Measurements from ENCODE around the gene MEF2C.
"Not testable (repeated sequence)": the region's sequence is repeated elsewhere in the genome, so short reads cannot be mapped to it uniquely, and the experiment has no call there.

MEF2C gene

DNA sequence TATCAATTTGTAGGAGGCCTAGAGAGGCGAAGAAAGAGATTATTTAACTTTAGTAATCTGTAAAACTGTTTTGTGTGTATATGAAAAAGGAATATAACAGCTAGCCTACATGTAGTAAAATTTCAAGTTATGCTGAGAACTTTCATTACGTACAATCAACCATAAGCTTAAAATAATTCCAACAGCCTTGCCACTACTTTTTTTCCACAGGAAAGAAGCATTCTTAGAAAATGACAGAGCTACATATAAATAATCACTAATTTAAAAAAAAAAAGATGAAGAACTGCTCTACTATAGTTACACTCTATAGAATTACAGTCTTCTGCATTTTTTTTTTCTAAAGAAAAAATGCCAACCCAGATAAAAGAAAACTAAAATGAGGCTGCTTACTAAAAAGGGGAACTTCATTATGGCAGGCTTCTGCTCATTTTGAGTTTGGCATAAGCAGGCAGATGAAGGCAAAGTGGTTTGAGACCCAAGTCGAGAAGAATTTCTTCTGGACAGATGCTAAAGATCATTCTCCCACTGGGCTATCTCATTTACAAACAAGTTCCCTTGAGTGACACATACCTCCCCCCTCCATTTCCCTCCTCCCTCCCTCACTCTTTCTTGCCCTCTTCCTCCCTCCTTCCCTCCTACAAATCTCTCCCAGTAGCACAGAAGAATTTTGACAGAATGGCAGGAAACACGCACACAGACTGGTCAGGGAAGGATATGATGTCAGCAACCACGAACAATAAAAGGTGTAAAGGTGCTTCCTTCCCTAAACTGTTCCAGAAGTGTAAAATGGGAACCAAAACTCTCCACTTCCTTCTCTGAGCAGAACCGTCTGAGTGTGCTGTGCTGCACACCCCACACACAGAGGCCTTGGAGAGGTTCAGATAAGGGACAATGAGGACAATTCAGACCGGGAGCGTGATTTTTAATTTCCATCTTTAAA is 56.1 kb downstream of the MEF2C start:
- no peak for DNase-seq

DNA sequence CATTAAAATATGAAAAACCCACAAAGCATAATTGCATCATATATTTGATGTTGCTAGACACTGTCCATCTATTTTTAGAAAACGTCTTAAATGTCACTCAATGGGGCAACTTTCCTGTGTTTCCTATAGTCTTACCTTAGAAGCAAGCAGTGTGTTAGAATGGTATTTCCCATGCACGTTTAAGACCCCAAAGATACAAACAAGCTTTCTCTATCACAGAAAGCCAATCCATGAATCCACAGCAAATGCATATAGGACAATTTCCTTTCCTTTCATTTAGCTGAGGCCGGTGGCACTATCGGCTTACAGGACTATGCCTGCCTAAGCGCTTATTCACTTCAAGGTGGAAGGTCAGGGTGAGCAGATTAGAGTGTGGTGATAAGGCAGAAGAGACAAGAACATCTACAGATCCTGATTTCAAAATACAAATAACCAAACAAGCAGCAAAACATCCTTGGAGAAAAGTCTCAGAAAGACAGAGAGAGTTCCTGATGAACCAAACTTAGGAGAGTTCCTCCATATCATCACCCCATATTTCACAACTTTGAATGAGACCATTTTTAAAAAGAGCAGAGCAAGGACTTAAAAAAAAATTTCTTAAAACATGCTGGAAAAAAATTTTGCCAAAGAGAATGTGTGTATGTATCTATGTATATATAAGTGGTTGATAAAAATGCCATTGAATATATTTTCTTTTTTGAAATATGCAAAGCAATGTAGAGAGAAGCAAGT is 57.2 kb downstream of the MEF2C start:
- no peak for DNase-seq

DNA sequence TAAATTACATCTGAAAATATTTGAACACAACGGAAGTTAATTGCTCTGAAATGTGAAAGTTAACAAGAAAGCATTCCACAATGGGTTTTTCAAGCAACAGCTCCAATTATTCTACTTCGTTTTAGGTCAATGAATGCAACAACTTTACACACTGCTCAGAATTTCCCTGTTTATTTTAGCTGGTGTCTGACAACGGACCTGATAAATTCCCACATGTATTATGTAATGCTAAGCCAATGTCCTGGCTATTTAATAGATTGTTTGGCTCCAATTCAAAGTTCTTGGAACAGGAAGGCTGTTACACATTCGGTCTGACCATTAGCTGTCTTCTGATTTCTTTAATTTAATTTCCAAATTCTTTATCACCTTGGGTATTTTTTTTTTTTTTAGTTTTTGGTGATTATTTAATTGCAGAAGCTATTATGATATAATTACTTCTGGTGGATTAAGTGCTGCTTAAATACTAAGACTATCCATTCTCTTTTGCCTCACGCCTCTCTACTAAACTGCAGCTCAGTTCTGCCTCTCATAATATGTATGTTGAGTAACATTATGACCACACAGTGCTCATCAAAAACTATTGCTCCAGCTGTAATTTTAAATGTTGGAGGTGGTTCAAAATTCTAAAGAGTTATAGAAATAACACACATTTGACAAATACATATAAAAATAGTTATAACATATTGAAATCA is 57.9 kb downstream of the MEF2C start:
- DNase-seq, result no peak

DNA sequence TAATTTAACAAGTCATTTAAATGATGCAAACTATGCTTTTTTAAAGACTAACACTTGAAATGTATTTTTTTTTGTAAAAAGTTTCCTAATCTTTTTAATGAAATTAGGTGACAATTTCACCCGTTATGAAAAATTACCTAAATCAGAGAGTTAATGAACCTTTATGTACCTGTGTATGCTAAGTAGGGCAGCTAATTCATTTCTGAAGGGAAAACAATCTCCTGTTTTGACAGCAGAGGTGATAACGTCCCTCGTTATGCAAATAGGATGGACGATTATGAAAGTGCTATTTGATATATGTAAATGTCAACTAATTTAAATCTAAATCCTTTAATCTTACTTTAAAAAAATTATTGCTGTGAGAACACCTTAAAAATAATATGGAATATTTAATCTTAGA is 58.8 kb downstream of the MEF2C start:
- no peak for DNase-seq

DNA sequence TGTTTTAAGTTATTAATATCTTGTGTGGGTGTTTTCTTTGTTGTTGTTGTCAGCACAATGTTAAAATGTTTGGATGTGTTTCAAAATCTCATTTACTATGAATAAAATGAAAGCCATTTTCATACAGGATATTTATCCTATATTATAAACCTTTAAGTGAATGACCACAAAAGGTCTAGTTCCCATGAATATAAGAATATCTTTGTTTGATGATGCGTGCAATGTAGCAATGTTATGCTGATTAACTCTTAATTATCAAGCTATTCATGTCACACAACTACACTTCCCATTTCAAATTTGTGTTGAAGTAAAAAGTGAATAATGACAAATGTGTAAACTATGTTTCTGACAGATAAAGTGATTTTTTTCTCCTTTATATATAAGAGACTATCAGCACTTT is 59.8 kb downstream of the MEF2C start:
- no peak for DNase-seq

DNA sequence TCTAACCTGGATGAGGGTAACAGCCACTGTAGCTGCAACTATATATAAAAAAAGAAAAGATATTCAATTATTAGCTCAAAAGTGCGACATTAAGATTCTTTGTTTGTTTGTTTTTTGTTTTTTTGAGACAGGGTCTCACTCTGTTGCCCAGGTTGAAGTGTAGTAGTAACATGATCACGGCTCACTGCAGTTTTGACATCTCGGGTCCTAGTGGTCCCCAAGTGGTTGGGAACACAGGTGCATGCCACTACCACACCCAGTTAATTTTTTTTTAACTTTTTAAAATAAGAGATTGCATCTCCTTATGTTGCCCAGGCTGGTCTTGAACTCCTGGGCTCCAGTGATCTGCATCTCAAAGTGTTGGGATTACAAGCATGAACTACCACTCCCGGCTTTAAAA is 61.8 kb downstream of the MEF2C start:
- no peak for DNase-seq

DNA sequence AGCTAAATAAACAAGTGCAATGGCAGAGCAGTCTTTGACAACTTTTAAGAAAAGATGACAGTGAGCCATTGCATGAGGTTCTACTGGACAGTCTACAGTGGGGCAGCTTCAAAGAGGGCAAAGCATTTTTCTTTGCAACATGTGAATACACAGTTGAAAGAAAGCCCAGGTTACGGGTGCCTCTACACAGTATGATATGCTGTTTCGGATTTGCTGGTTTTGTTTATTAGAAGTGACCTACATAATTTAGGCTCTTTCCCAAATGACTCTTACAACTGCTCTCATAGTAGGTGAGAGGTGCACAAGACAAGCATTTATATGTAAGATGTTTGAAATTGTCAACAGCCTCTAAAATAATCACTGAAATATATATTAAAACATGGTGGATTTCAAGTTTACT is 62.4 kb downstream of the MEF2C start:
- no peak for DNase-seq

DNA sequence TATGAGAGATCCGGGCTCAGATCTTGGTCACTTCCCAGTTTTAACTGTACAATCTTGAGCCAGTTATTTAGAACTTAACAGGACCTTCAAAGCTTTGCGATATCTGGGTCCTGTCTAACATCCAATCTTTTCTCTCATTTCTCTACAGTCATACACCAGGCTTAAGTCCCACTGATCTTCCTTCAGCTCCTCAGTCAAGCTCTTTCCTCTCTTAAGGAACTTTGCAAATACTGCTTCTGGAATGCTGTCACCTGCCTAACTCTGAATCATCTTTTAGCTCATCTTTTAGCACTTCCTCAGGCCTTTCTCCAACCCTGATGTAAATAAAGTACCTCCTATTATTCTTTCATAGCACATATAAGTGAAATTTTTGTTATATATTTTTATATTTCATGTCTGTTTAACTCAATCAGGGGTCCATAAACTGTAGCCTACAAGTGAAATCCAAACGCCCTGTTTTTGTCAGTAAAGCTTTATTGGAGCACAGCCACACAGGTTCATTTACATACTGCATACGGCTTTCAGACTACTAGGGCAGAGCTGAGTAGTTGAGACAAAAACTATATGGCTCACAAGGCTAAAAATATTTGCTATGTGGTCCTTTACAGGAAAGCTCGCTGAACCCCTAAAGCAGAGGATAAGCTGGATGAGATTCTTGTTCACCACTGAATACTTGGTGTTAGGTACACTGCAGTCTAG is 63.5 kb downstream of the MEF2C start:
- no peak for DNase-seq

DNA sequence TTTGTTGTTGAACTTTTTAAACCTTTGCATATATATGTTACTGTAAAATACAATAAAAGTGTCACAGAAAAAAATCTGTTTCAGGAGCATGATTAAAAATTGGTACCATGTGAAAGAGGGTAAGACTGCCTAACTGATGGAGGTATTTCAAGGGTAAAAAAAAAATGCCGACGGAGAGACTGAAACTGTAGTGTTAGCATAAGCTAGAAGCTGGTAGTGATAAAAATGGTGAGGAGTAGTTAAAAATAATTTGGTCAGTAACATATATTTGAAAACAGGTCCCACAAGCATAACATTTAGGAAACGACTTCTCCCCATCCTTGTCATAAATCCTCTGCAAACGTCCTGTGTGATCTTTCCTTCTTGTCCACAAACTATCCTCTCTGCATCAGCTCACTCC is 64.7 kb downstream of the MEF2C start:
- no peak for DNase-seq

DNA sequence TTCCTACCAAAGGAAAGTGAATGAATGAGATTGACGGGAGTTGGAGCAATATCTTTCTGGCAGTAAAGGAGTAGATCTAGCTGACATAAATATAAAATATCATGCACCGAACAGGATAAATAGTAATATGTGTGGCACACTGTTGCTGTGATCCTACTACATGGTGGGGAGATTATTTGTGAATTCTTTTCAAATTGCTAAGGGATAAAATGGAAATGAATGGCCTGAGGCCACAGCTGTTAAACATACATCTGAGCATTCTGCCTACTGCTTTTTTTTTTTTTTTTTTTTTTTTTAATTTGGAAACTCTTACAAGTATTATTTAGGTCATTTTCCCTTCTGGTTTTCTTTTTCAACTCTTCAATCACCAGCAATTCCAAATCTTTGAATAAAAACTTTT is 66.8 kb downstream of the MEF2C start:
- no peak for DNase-seq

DNA sequence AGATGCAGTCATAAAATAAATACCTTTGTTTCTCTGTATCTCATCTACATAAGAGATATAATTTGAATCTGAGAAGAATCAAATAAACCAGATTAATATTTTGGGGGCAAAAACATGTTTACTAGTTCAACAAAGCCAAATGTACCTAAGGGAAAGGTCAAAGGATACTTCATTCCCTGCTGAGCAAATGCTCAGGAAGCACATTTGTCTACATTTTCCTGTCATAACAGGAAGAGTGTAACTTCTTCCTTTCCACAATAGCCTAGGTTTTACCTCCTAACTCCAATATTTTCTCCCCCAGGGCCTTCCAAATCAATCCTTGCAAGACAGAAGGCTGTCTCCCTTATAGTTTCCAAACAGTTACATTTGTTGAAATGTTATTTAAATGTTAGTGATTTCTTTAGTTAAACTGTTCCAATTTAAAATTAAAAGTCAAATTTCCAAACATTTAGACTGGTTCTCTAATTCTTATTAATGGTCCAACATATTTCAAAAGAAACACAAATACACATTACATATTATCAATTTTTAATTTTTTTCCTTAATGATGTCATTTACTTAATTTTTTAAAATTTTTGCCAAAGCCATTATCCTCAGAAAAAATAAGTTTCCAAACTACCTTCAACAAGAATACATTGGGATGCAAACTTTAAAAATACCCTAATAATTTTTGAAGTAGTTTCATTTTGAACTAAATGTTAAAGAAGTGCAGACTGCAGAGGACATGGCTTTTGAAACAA is 67.8 kb downstream of the MEF2C start:
- no peak for DNase-seq

DNA sequence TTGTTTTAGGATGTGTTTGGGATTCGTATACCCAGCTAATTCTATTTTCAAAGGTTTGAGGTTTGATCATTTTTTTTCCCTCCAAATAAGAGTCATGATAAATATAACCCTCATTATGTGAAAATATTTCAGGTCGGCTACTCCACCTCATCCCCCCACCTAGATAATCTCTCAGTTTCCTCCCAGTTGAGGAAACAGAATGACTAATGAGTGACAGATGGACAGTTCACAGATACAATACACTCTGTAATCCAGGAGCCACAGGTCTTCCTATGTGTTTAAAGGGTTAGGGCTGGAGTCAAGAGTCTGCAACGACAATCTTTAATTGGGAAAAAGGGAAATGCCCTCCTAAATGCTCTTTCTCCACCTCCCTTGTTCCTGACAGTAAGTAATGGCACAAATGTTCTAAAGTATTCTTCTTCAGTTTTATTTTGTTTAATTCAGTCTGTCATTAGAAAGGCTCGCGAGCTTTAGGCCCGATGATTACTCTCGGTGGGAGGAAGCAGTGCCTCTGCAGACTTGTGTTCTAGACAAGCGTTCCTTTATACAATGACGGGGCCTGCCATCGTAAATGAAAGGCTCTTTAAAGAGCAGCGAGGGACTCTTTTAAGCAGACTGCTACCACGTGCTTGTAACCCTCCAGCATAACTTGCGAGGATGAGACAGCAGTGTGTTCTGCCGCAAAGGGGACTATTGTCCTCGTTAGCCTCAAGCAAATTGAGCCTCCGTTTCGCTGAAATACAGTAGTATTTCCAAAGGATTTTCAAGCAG is 69.0 kb downstream of the MEF2C start:
- no peak for DNase-seq

DNA sequence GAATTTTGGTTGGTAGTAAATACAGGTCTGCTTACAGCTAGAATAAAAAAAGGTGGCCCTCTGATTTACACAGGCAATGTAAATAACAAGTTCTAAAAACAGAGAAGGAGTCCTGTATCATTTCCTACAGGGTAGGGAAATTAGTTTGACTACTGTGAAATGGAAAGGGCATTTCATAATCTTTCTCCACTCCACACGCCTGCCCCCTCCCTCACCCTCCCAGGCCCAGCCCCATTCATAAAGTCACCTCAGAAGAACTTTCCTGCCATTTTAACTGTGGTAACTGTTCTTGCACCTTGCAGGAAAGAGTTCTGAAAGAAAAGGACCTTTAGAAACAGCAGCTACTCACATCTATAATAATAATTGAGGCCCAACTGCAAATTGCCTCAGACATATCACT is 69.7 kb downstream of the MEF2C start:
- no peak for DNase-seq

DNA sequence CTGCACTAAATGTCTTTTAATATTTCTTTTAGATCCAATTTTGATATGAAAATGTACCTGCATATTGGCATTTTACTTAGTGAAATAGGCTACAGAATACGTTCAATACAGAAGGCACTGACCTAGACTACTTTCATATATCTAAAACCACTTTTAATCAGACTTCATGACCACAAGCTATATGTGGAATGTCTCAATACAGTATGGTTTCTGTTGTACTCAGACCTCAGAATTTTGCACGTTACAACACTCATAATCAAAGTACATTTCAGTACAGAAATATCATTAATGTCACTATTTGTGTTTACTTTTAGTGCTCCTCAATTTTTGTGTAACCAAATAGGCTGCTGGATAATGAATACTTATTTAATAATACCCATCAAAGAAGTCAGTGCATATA is 74.8 kb downstream of the MEF2C start:
- no peak for DNase-seq

DNA sequence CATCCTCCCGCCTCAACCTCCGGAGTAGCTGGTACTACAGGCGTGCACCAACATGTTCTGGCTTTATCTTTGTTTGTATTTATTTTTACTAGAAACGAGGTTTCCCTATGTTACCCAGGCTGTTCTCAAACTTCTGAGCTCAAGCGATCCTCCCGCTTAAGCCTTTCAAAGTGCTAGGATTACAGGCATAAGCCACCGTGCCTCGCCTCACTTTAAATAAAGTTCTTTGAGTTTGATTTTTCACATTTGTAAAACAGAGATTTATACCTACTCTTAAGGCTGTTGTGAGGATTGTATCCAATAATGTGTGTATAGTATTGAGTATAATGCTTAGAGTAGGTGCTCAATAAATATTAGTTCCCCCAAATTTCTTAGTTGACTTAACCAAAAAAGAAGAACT is 75.7 kb downstream of the MEF2C start:
- no peak for DNase-seq

DNA sequence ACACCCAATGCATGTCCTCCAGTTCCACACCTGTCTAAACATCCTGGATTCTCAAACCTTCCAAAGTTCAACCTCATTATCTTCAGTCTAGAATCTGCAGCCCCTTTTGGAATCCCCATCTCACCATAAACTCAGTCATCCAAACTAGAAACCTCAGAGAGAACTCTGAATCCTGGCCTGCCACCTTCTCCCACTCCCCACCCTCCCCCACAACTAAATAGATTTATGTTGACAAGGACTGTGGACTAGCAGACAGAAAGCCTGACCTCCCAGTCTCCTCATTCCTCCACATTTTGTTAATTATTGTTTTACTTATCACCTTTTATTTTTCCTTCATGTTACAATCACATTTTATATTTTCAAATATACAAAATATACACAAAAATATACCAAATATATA is 76.6 kb downstream of the MEF2C start:
- DNase-seq, result no peak

DNA sequence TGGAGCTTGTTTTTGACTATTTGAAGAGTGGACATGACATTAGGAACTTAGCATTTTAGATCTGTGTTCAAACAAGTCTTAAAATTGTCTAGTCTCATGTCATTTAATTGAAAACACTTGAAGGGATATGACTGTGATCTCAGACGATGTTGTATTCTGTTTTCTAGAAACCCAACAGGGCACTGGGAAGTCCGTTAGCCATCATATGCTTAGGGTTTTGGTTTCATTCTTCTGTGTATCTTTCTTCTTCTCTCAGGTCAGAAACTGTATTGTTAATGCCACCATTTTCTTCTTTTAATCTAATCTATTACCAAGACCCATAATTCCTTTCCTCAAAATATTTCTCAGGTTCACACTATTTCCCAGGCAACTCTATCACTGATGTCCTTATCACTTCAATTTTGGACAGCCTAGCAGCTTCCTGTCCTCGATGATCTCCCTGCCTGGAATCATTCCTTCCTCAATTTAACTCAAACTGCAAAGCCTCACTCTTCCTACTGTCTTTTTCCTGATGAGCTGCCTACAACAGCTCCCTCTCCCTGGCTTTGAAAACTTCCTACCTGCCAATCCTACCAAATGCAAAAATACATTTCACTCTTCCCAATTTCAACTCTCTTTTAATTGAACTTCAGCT is 77.7 kb downstream of the MEF2C start:
- no peak for DNase-seq

DNA sequence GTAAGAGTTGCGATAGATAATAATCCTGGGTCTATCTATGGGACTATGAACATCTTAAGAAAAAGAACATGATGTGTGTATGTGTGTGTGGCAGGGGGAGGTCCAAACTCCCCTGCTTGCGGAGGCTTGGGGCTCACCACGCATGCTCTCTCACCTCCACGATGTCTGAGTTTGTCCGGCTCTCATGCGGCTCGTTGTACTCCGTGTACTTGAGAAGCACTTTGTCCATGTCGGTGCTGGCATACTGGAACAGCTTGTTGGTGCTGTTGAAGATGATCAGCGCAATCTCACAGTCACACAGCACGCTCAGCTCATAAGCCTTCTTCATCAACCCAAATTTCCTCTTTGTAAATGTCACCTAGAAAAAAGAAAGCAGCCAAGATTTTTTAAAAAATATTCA is 78.5 kb downstream of the MEF2C start:
- DNase-seq, result no peak

DNA sequence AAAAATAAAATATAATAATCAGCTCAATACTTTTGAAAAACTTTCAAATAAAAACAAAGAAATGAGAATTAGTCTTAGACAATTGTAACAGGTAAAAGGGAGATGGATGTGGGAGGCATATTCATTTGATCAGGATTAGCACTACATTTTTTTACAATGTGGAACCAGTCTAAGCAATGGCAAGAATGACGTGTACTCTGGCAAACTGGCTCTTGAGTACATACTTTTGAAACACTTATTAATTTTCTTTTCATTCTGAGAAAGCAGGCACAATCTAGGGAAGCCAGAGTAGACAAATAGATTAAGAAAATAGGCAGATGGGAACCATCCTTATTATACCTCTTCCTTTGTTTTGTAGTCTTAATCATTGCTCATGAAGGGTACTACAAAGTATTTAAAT is 79.7 kb downstream of the MEF2C start:
- no peak for DNase-seq

DNA sequence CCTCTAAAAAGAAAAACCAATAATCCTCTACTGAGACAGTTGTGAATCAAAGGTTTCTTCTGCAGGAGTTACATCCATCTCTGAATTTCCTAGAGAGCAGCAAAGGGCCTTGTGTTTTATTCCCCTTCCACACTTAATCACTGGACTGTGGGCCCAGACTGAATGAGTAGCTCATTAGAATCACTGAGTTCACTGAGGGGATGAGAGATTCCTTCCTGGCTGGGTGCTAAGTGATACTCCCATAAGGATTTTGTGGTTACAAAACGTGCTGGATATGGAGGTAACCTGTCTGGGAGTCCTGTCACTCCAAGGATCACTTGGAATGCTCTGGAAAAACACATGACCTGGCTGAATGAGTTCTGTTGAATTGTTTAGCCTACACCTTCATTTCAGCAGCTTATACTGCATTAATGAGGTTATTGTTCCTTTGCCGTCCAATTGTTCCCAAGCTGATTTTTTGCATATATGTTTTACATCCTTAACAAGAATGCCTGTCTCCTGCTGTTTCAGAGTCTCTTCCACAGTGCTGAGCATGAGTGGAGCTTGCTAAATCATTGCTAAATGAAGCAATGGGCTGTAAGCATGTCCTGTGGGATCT is 82.9 kb downstream of the MEF2C start:
- no peak for DNase-seq

DNA sequence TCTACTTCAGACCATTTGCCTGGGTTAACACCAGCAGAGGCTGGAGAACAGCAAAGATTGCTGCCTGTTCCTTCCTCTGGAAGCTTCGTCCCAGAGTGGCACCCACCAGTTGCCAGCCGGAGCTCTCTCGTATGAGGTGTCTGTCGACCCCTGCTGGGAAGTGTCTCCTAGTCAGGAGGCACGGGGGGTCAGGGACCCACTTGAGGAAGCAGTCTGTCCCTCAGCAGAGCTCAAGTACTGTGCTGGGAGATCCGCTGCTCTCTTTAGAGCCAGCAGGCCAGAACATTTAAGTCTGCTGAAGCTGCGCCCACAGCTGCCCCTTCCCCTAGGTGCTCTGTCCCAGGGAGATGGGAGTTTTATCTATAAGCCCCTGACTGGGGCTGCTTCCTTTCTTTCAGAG is 84.1 kb downstream of the MEF2C start:
- not testable (repeated sequence) for DNase-seq

All from activated naive CD4-positive, alpha-beta T cell (primary cell).